H1 (cell line): Measurements from ENCODE around the gene FGF5. TPM values are rescaled to one million over a fixed set of nuclear protein-coding genes. Genes with fewer than 3 reads are reported as not detected.

Experiments used
- CTCF ChIA-PET: fragments of 300-600 bp; sonication (Branson Sonifier 250); formaldehyde crosslinking; loops from one replicate; lab custom pipeline; 2021; ENCODE audit not compliant: partially characterized antibody; lab: Charles Lee
- POLR2A ChIA-PET: fragments of 300-600 bp; sonication (Branson Sonifier 250); formaldehyde crosslinking; loops from one replicate; lab custom pipeline; 2021; ENCODE audit warnings: inconsistent platforms; ENCODE audit not compliant: partially characterized antibody; lab: Charles Lee
- DNase-seq, 2 experiments: peaks; one replicate each; pipeline versions ENCODE4 v3.0.0 to v3.0.0-alpha.2; 2010 to 2022; ENCODE audit warnings: low spot score in 2 of 2, low read depth in 1 of 2, mixed read lengths in 1 of 2
- FAIRE-seq: peaks from 2 replicates; lab custom pipeline; 2011; peaks lifted over from hg19 to GRCh38; lab: Jason Lieb, UNC
- H2AFZ ChIP-seq: 2 replicates; pipeline ENCODE4 v1.8.1; 2012; ENCODE audit warnings: low read length, inconsistent platforms
- H2AK5ac ChIP-seq: 2 replicates; pipeline ENCODE4 v1.6.1; 2013; ENCODE audit warnings: low read depth, low read length
- H2BK120ac ChIP-seq: replicated peaks from 2 replicates; pipeline ENCODE3; 2013; ENCODE audit warnings: low read depth, low read length, inconsistent platforms
- H2BK12ac ChIP-seq: 2 replicates; pipeline ENCODE4 v1.6.1; 2013; ENCODE audit warnings: low read depth, low read length
- H2BK15ac ChIP-seq: 2 replicates; pipeline ENCODE4 v1.6.1; 2013; ENCODE audit warnings: low read length
- H2BK20ac ChIP-seq: 2 replicates; pipeline ENCODE4 v1.6.1; 2013; ENCODE audit warnings: low read length
- H2BK5ac ChIP-seq: 2 replicates; pipeline ENCODE4 v1.6.1; 2013; ENCODE audit warnings: low read depth, low read length
- H3K14ac ChIP-seq: 2 replicates; pipeline ENCODE4 v1.6.1; 2013; ENCODE audit warnings: inconsistent platforms; ENCODE audit not compliant: insufficient read length
- H3K18ac ChIP-seq: 2 replicates; pipeline ENCODE4 v1.6.1; 2013; ENCODE audit warnings: low read length; ENCODE audit errors: extremely low read depth
- H3K23ac ChIP-seq: 2 replicates; pipeline ENCODE4 v1.6.1; 2013; ENCODE audit warnings: inconsistent platforms; ENCODE audit not compliant: insufficient read length
- H3K23me2 ChIP-seq: 2 replicates; pipeline ENCODE4 v1.6.1; 2013; ENCODE audit warnings: low read depth, low read length
- H3K27ac ChIP-seq: 2 replicates; pipeline ENCODE4 v1.6.1; 2011; ENCODE audit warnings: low read depth, low read length, inconsistent platforms
- H3K27me3 ChIP-seq, 4 experiments: replicated peaks in 1 of 4; 1 replicate in 1 of 4; 2 replicates in 3 of 4; pipeline versions ENCODE4 v1.6.1 to v1.8.1; 2011 to 2013; ENCODE audit warnings: low read length in 3 of 4, mild to moderate bottlenecking in 3 of 4, inconsistent platforms in 2 of 4, mixed read lengths in 2 of 4, moderate library complexity in 1 of 4; ENCODE audit not compliant: control insufficient read depth in 3 of 4, insufficient read depth in 3 of 4; ENCODE audit errors: extremely low read depth in 1 of 4
- H3K36me3 ChIP-seq, 4 experiments: 2 replicates each; pipeline versions ENCODE4 v1.6.1 to v1.8.1; 2011 to 2013; ENCODE audit warnings: mild to moderate bottlenecking in 4 of 4, low read length in 3 of 4, moderate library complexity in 2 of 4, control low read depth in 1 of 4, inconsistent platforms in 1 of 4; ENCODE audit not compliant: insufficient read depth in 4 of 4, control insufficient read depth in 2 of 4
- H3K4ac ChIP-seq: replicated peaks from 2 replicates; pipeline ENCODE3; 2013; ENCODE audit warnings: low read length, low read depth, mixed read lengths, inconsistent platforms; ENCODE audit not compliant: insufficient read length
- H3K4me1 ChIP-seq, 4 experiments: replicated peaks in 1 of 4; 1 replicate in 1 of 4; 2 replicates in 3 of 4; pipeline versions ENCODE4 v1.6.1 to v1.8.1; 2011 to 2013; ENCODE audit warnings: low read length in 3 of 4, inconsistent platforms in 2 of 4, mixed read lengths in 1 of 4; ENCODE audit not compliant: insufficient read depth in 4 of 4, control insufficient read depth in 3 of 4
- H3K4me2 ChIP-seq, 2 experiments: 2 replicates each; pipeline versions ENCODE4 v1.6.1 to v1.8.1; 2011 to 2013; ENCODE audit warnings: low read depth in 2 of 2, low read length in 2 of 2, control low read depth in 1 of 2, inconsistent platforms in 1 of 2, mild to moderate bottlenecking in 1 of 2; ENCODE audit not compliant: insufficient read depth in 1 of 2
- H3K4me3 ChIP-seq, 4 experiments: fragments of 200-600, 300-600 bp in 1 of 4; sonication (generic), shearing (Covaris generic), sonication (Bioruptor Twin) in 1 of 4; 2 replicates each; pipeline versions ENCODE4 v1.5.1 to v1.8.1; 2011 to 2016; ENCODE audit warnings: low read length in 4 of 4, low read depth in 3 of 4, control low read depth in 2 of 4, inconsistent platforms in 2 of 4, mild to moderate bottlenecking in 2 of 4, mixed read lengths in 1 of 4, moderate library complexity in 1 of 4; ENCODE audit not compliant: insufficient read depth in 2 of 4; ENCODE audit errors: extremely low read depth in 1 of 4
- H3K56ac ChIP-seq: replicated peaks from 2 replicates; pipeline ENCODE3; 2013; ENCODE audit warnings: low read depth, mild to moderate bottlenecking, mixed read lengths, low read length, inconsistent platforms; ENCODE audit not compliant: insufficient read length
- H3K79me1 ChIP-seq: 2 replicates; pipeline ENCODE4 v1.6.1; 2013; ENCODE audit warnings: low read depth, low read length, control low read depth
- H3K79me2 ChIP-seq, 2 experiments: 2 replicates each; pipeline versions ENCODE4 v1.6.1 to v1.8.1; 2012 to 2013; ENCODE audit warnings: low read length in 2 of 2, mild to moderate bottlenecking in 2 of 2, inconsistent platforms in 1 of 2; ENCODE audit not compliant: insufficient read depth in 2 of 2, control insufficient read depth in 1 of 2
- H3K9ac ChIP-seq, 4 experiments: replicated peaks in 1 of 4; 1 replicate in 1 of 4; 2 replicates in 3 of 4; pipeline versions ENCODE4 v1.6.1 to v1.8.1; 2011 to 2013; ENCODE audit warnings: low read depth in 3 of 4, low read length in 3 of 4, control low read depth in 2 of 4, mild to moderate bottlenecking in 2 of 4, moderate library complexity in 2 of 4, inconsistent platforms in 1 of 4; ENCODE audit errors: extremely low read depth in 1 of 4
- H3K9me3 ChIP-seq, 2 experiments: 2 replicates each; pipeline versions ENCODE4 v1.6.1 to v1.8.1; 2012 to 2013; ENCODE audit warnings: mild to moderate bottlenecking in 2 of 2, moderate library complexity in 2 of 2, control low read depth in 1 of 2, inconsistent platforms in 1 of 2, low read depth in 1 of 2, low read length in 1 of 2, mixed read lengths in 1 of 2; ENCODE audit not compliant: insufficient read depth in 2 of 2
- H4K20me1 ChIP-seq, 2 experiments: replicated peaks in 1 of 2; 2 replicates each; pipeline versions ENCODE3 to v1.8.1; 2011 to 2013; ENCODE audit warnings: inconsistent platforms in 2 of 2, low read length in 2 of 2, mild to moderate bottlenecking in 1 of 2; ENCODE audit not compliant: insufficient read depth in 2 of 2, control insufficient read depth in 1 of 2
- H4K5ac ChIP-seq: 2 replicates; pipeline ENCODE4 v1.6.1; 2013; ENCODE audit warnings: low read length, low read depth, mixed read lengths, inconsistent platforms; ENCODE audit not compliant: insufficient read length
- H4K8ac ChIP-seq: 2 replicates; pipeline ENCODE4 v1.8.0; 2013; ENCODE audit warnings: mild to moderate bottlenecking, moderate library complexity, low read length, inconsistent platforms; ENCODE audit not compliant: insufficient read depth; ENCODE audit errors: extremely low read depth
- H4K91ac ChIP-seq: replicated peaks from 2 replicates; pipeline ENCODE3; 2013; ENCODE audit warnings: low read length, mixed read lengths, inconsistent platforms; ENCODE audit not compliant: insufficient read length
- BRCA1 ChIP-seq: IDR thresholded peaks from 2 replicates; pipeline ENCODE4 v1.6.1; 2012; ENCODE audit warnings: low read depth, low read length, improper control_type of control experiment
- CTBP2 ChIP-seq: IDR thresholded peaks from 2 replicates; pipeline ENCODE4 v1.7.0; 2011; ENCODE audit warnings: borderline replicate concordance, mild to moderate bottlenecking, moderate library complexity, mixed read lengths, low read length; ENCODE audit not compliant: insufficient read depth, insufficient read length
- KDM1A ChIP-seq: fragments of 200-600, 300-600 bp; sonication (generic); IDR thresholded peaks from 2 replicates; pipeline ENCODE4 v1.7.1; 2016; ENCODE audit warnings: mild to moderate bottlenecking, low read length, borderline replicate concordance
- RBBP5 ChIP-seq: IDR thresholded peaks from 2 replicates; pipeline ENCODE4 v1.7.1; 2012; ENCODE audit warnings: low read depth, mild to moderate bottlenecking, inconsistent platforms, low read length, moderate library complexity, borderline replicate concordance
- SP4 ChIP-seq: IDR thresholded peaks from 2 replicates; pipeline ENCODE4 v1.6.1; 2012; ENCODE audit warnings: low read length, inconsistent platforms
- TAF7 ChIP-seq: optimal IDR thresholded peaks from 2 replicates; pipeline ENCODE3; 2011; ENCODE audit warnings: low read depth, mild to moderate bottlenecking, inconsistent platforms, low read length, moderate library complexity, borderline replicate concordance
- TBP ChIP-seq: IDR thresholded peaks from 2 replicates; pipeline ENCODE4 v1.6.1; 2011; ENCODE audit warnings: low read depth, low read length, improper control_type of control experiment
- WGBS, 2 experiments: shearing (Covaris generic) in 1 of 2; methylation state at CpG; one replicate each; pipeline versions ENCODE4 v1.1.6 to v1.1.7; 2013 to 2015; ENCODE audit warnings: low lambda C conversion rate in 2 of 2, mixed read lengths in 2 of 2, inconsistent platforms in 1 of 2, low coverage in 1 of 2, missing lambda C conversion rate in 1 of 2; ENCODE audit not compliant: insufficient replicate concordance in 2 of 2, insufficient coverage in 1 of 2, insufficient read length in 1 of 2; ENCODE audit errors: extremely low coverage in 1 of 2, missing lambda C conversion rate in 1 of 2; 5-methylcytosine and 5-hydroxymethylcytosine counted together
- polyA plus RNA-seq, 7 experiments: library from polyadenylated mRNA; depleted of rRNA in 3 of 7; stranded (reverse) in 5 of 7; unstranded in 2 of 7; fragments of >200 nt in 5 of 7; fragments of 200-250 nt in 2 of 7; gene quantifications; 1 replicate in 5 of 7; 2 replicates in 1 of 7; 4 replicates in 1 of 7; pipeline versions ENCODE4 v1.2.1 to v1.2.3, GENCODE V29; 2011 to 2013; ENCODE audit warnings: missing spikeins in 2 of 7, mixed read lengths in 2 of 7
- total RNA-seq: library from RNA; stranded (reverse); fragmentation: NEBNext Ultra II Directional; extraction: Animal tissue kit (Norgen Biotek cat#: 25700); gene quantifications from 2 replicates; pipeline ENCODE4 v1.2.1, GENCODE V29; 2021
- TF ChIP-seq, protein P1 (sequence below): IDR thresholded peaks from 2 replicates; pipeline ENCODE4 v1.6.1; 2012; ENCODE audit warnings: inconsistent platforms

Gene FGF5
- total and polyA plus RNA-seq, 2 of the 8 experiments (the other 6 are each of a cell fraction or from before 2014, with no cell fraction given): not detected

DNA sequence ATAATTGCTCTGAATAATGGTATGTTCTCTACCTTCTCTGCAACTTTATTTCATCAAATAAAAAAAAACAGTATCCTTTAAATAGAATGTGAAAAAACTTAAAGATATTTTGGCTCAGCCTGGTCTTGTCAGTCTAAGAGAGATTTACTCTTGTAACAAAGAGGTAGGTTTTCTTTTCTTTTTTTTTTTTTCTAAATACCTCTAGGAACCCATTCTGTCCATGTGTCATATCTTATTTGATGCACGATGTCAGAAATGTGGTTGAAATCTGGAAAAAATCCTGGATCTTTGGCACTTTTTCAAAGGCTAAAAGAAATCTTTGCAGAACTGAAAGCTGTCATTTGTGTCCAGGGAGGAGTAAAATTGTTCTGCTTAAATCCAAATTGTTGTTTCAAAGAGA lies 17.3 kb upstream of the FGF5 start:
- no peak overlapping the region for H3K27ac ChIP-seq
- H4K5ac ChIP-seq: no peak overlapping the region
- no peak overlapping the region for H2BK12ac ChIP-seq
- no peak overlapping the region for H3K4me3 ChIP-seq
- H3K27me3 ChIP-seq: no peaks in the 10 kb centered on the region
- H3K79me2 ChIP-seq: no peaks in the 10 kb centered on the region
- H2BK20ac ChIP-seq: no peak overlapping the region
- no peak overlapping the region for H3K4ac ChIP-seq
- POLR2A ChIA-PET: no interaction called here
- no peak overlapping the region for H4K91ac ChIP-seq
- H3K9ac ChIP-seq: no peak overlapping the region
- TF ChIP-seq CTBP2: no peak
- no peak for TF ChIP-seq SP4
- TF ChIP-seq BRCA1: no peak
- TF ChIP-seq KDM1A: no peak
- TF ChIP-seq TAF7: no peak
- TF ChIP-seq, protein P1, sequence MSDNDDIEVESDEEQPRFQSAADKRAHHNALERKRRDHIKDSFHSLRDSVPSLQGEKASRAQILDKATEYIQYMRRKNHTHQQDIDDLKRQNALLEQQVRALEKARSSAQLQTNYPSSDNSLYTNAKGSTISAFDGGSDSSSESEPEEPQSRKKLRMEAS: no peak
- no peak for TF ChIP-seq TBP
- TF ChIP-seq RBBP5: no peak
- H2BK15ac ChIP-seq: no peak overlapping the region
- H3K9me3 ChIP-seq: no peaks in the 10 kb centered on the region
- WGBS, 2 experiments: 80% methylated on average over 1 of the region's 1 CpG; no CpG with 5 or more reads in 1 of the 2 experiments
- no peak overlapping the region for H3K56ac ChIP-seq
- H2AFZ ChIP-seq: no peak overlapping the region
- no peaks in the 10 kb centered on the region for H3K4me1 ChIP-seq
- H3K23ac ChIP-seq: no peak overlapping the region
- no peaks in the 10 kb centered on the region for H4K20me1 ChIP-seq
- H3K4me2 ChIP-seq: no peak overlapping the region
- H3K23me2 ChIP-seq: no peaks in the 10 kb centered on the region; the same call in 1 of the 2 replicates
- H3K14ac ChIP-seq: no peak overlapping the region
- no peaks in the 10 kb centered on the region for H3K79me1 ChIP-seq
- CTCF ChIA-PET: interaction anchor here (1.1 to 1.2 kb wide), 2 partner anchors 16 to 37 kb away, joined by 3 to 4 read pairs; no protein-coding TSS in a partner anchor
- H3K36me3 ChIP-seq: no peaks in the 10 kb centered on the region
- no peak overlapping the region for H4K8ac ChIP-seq
- no peak overlapping the region for H2BK5ac ChIP-seq
- H2AK5ac ChIP-seq: no peak overlapping the region
- FAIRE-seq (no peak), DNase-seq (no peak)
- H3K18ac ChIP-seq: no peak overlapping the region
- H2BK120ac ChIP-seq: no peak overlapping the region
